Activated B cell treated with CpG ODN at 0.5 μM for 24 hours (primary cell): ENCODE results near the gene CLVS2. TPM values are rescaled to one million over a fixed set of nuclear protein-coding genes. Genes with fewer than 3 reads are reported as not detected.

Source experiments
- ATAC-seq: fragments of 200-7000 bp; cut with Tn5 transposase; one replicate; pipeline ENCODE4 v1.10.0; 2021; ENCODE audit warnings: low read depth, mild to moderate bottlenecking, moderate library complexity
- CTCF ChIA-PET: fragments of 350-600 bp; sonication (Branson Sonifier 250); formaldehyde crosslinking; loops from one replicate; lab custom pipeline; 2021; ENCODE audit warnings: antibody characterized with exemption; lab: Charles Lee
- POLR2A ChIA-PET: fragments of 350-600 bp; sonication (Branson Sonifier 250); formaldehyde crosslinking; loops from one replicate; lab custom pipeline; 2021; ENCODE audit warnings: antibody characterized with exemption; lab: Charles Lee
- DNase-seq: peaks from one replicate; pipeline ENCODE4 v3.0.0; 2022
- H3K27ac Mint-ChIP-seq: one replicate; pipeline ENCODE4 v1.8.0; 2020; ENCODE audit warnings: mixed read lengths
- H3K27me3 Mint-ChIP-seq: one replicate; pipeline ENCODE4 v1.8.0; 2021; ENCODE audit warnings: mixed read lengths
- H3K36me3 Mint-ChIP-seq: one replicate; pipeline ENCODE4 v1.8.0; 2021; ENCODE audit warnings: low read depth, mixed read lengths
- H3K4me1 Mint-ChIP-seq: one replicate; pipeline ENCODE4 v1.8.0; 2021; ENCODE audit warnings: mixed read lengths
- H3K4me3 Mint-ChIP-seq: one replicate; pipeline ENCODE4 v1.8.0; 2020; ENCODE audit warnings: mild to moderate bottlenecking, mixed read lengths
- H3K9me3 Mint-ChIP-seq: one replicate; pipeline ENCODE4 v1.8.0; 2020; ENCODE audit warnings: mixed read lengths
- CTCF ChIP-seq: fragments of 200-600 bp; IDR thresholded peaks from one replicate; pipeline ENCODE4 v1.8.0; 2022; ENCODE audit warnings: antibody characterized with exemption, mild to moderate bottlenecking
- intact Hi-C: fragments of 100-400 bp; cut with micrococcal nuclease; formaldehyde crosslinking; loops from one replicate; pipeline ENCODE4 v1.15.1; 2024
- total RNA-seq: library from RNA; stranded (reverse); gene quantifications from 2 replicates; pipeline ENCODE4 v1.2.3, GENCODE V29; 2022

Gene CLVS2
- total RNA-seq, 1 donor from 2014 or later = not detected

- no peaks in the 10 kb centered on the region for H3K9me3 Mint-ChIP-seq
- POLR2A ChIA-PET = no interaction called here
- no peak for TF ChIP-seq CTCF
- H3K27me3 Mint-ChIP-seq = no peaks in the 10 kb centered on the region
- CTCF ChIA-PET = no interaction called here
- DNase-seq = no peak
- no peak overlapping the region for H3K4me3 Mint-ChIP-seq
- intact Hi-C loops = no loop called here
- no peak for ATAC-seq
- no peak overlapping the region for H3K27ac Mint-ChIP-seq
- no peaks in the 10 kb centered on the region for H3K4me1 Mint-ChIP-seq
- no peaks in the 10 kb centered on the region for H3K36me3 Mint-ChIP-seq
Observed at GRCh38 chr6:123039431-123039830, 43.4 kb downstream of the CLVS2 start.

- no peaks in the 10 kb centered on the region for H3K9me3 Mint-ChIP-seq
- TF ChIP-seq CTCF = no peak
- ChIA-PET CTCF (no interaction called here), POLR2A (no interaction called here)
- ATAC-seq = no peak
- H3K27ac Mint-ChIP-seq = no peak overlapping the region
- no peaks in the 10 kb centered on the region for H3K27me3 Mint-ChIP-seq
- H3K4me3 Mint-ChIP-seq = no peak overlapping the region
- no peaks in the 10 kb centered on the region for H3K36me3 Mint-ChIP-seq
- DNase-seq = no peak
- no peaks in the 10 kb centered on the region for H3K4me1 Mint-ChIP-seq
- intact Hi-C loops = no loop called here
Observed at GRCh38 chr6:123042401-123042800, 46.4 kb downstream of the CLVS2 start.

GRCh38 chr6:123044341-123044860 is 48.4 kb downstream of the CLVS2 start:
- H3K27ac Mint-ChIP-seq = no peak overlapping the region
- H3K4me1 Mint-ChIP-seq = no peaks in the 10 kb centered on the region
- CTCF ChIA-PET = no interaction called here
- H3K4me3 Mint-ChIP-seq = no peak overlapping the region
- no peaks in the 10 kb centered on the region for H3K36me3 Mint-ChIP-seq
- POLR2A ChIA-PET = no interaction called here
- ATAC-seq (no peak), DNase-seq (no peak)
- no peak for TF ChIP-seq CTCF
- intact Hi-C loops = no loop called here
- no peaks in the 10 kb centered on the region for H3K27me3 Mint-ChIP-seq
- H3K9me3 Mint-ChIP-seq = no peaks in the 10 kb centered on the region

- Mint-ChIP-seq H3K27ac (no peak overlapping the region), H3K9me3 (no peaks in the 10 kb centered on the region), H3K36me3 (no peaks in the 10 kb centered on the region), H3K27me3 (no peaks in the 10 kb centered on the region), H3K4me3 (no peak overlapping the region), H3K4me1 (no peaks in the 10 kb centered on the region)
- POLR2A ChIA-PET = no interaction called here
- DNase-seq (no peak), ATAC-seq (no peak)
- TF ChIP-seq CTCF = no peak
- intact Hi-C loops = no loop called here
- CTCF ChIA-PET = no interaction called here
Observed at GRCh38 chr6:123053602-123054225, 57.7 kb downstream of the CLVS2 start.

GRCh38 chr6:123055256-123055655 is 59.2 kb downstream of the CLVS2 start:
- ChIA-PET CTCF (no interaction called here), POLR2A (no interaction called here)
- ATAC-seq (no peak), DNase-seq (no peak)
- no peaks in the 10 kb centered on the region for H3K4me1 Mint-ChIP-seq
- no peak overlapping the region for H3K4me3 Mint-ChIP-seq
- no peak overlapping the region for H3K27ac Mint-ChIP-seq
- H3K36me3 Mint-ChIP-seq = no peaks in the 10 kb centered on the region
- no peaks in the 10 kb centered on the region for H3K9me3 Mint-ChIP-seq
- intact Hi-C loops = no loop called here
- H3K27me3 Mint-ChIP-seq = no peaks in the 10 kb centered on the region
- TF ChIP-seq CTCF = no peak
